ENCODE data around the gene CYP27C1.

DNA sequence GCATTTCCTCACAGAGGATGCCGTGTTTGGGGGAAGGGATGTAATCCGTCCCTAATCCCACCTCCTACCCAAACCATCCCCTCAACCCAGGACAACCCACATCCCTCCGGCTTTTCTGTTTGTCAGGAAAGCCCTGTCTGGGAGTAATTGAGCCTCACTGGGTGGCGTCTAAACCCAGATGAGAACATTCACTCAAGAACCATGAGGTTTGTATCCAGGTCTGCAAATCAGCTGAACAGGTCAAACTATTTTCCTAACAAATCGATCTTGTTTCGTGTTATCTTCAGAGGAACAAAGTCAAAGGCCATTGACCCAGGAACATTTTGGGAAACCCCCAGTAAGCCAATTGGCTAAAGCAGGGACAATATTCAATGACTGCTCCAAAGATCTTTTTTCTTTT is 25.7 kb downstream of the CYP27C1 start:
- TF ChIP-seq CREB1 (IDR thresholded peaks at IDR 0.05) (no peak), CREB1 (CRISPR knock-in tag; IDR thresholded peaks at IDR 0.05) (no peak), RAD21 (CRISPR knock-in tag; IDR thresholded peaks at IDR 0.05) (no peak), TBL1XR1 (IDR thresholded peaks at IDR 0.05; ENCODE audit: borderline replicate concordance, low read length, partially characterized antibody) (no peak), KDM4B (CRISPR knock-in tag; IDR thresholded peaks at IDR 0.05) (no peak)

All from HepG2 (cell line).